Measurements from ENCODE around the gene TRIL. TPM values are rescaled to one million over a fixed set of nuclear protein-coding genes. Genes with fewer than 3 reads are reported as not detected.

TRIL gene
- total RNA-seq (1 to 10 TPM; 1.5 to 7.0 (median 3.2) TPM), polyA plus RNA-seq (1 to 10 TPM in 1 of 2 donors, under 1 TPM in 1; 0.53 to 1.8 TPM)
- long read RNA-seq, donor 1, full-length matches to known transcripts: 11 of 11 reads
- long read RNA-seq, donor 1, partial matches to known transcripts: 0 of 11 reads
- long read RNA-seq, donor 1, other reads (novel, unspliced or antisense): 0 of 11 reads
- long read RNA-seq, donor 2, full-length matches to known transcripts: 22 of 22 reads
- long read RNA-seq, donor 2, partial matches to known transcripts: 0 of 22 reads
- long read RNA-seq, donor 2, other reads (novel, unspliced or antisense): 0 of 22 reads
- long read RNA-seq, donor 3, full-length matches to known transcripts: 16 of 16 reads
- long read RNA-seq, donor 3, partial matches to known transcripts: 0 of 16 reads
- long read RNA-seq, donor 3, other reads (novel, unspliced or antisense): 0 of 16 reads

GRCh38 chr7:28958235-28958979, at the start of gene TRIL:
TRIL (minus strand) TSS chr7:28958330; CDS start chr7:28958046, 284 bp downstream.
- peaks cover 5 to 52% (median 37%) of the 10 kb centered on the region in 12 donors for H3K4me1 ChIP-seq
- WGBS, 4 donors: 7 to 12% (median 9%) methylated on average over 41 to 66 of the region's 66 CpGs
- peak within 1 kb of the TSS; percentile 42 to 73 (median 62) for H3K4me3 ChIP-seq
- peak; percentile 39 to 86 (median 64) for ATAC-seq
- no peaks in the 10 kb centered on the region for H3K36me3 ChIP-seq
- intact Hi-C loops (cut with DNase I): loop anchor here in 8 of 10 donors (5.0 to 10.0 kb wide), 4 partner anchors 46 to 146 kb away; no protein-coding TSS in a partner anchor
- H3K27ac ChIP-seq: peak within 1 kb of the TSS; percentile 35 to 79 (median 70)
- H3K27me3 ChIP-seq: peaks cover 0 to 48% (median 0%) of the 10 kb centered on the region in 9 donors
- DNase-seq: peak; percentile 87 to 94 (median 90)
- TF ChIP-seq, protein P1, sequence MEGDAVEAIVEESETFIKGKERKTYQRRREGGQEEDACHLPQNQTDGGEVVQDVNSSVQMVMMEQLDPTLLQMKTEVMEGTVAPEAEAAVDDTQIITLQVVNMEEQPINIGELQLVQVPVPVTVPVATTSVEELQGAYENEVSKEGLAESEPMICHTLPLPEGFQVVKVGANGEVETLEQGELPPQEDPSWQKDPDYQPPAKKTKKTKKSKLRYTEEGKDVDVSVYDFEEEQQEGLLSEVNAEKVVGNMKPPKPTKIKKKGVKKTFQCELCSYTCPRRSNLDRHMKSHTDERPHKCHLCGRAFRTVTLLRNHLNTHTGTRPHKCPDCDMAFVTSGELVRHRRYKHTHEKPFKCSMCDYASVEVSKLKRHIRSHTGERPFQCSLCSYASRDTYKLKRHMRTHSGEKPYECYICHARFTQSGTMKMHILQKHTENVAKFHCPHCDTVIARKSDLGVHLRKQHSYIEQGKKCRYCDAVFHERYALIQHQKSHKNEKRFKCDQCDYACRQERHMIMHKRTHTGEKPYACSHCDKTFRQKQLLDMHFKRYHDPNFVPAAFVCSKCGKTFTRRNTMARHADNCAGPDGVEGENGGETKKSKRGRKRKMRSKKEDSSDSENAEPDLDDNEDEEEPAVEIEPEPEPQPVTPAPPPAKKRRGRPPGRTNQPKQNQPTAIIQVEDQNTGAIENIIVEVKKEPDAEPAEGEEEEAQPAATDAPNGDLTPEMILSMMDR (IDR thresholded peaks at IDR 0.05): peak in 2 of 12 donors; percentile 3 to 8
- no peak for TF ChIP-seq POLR2A (IDR thresholded peaks at IDR 0.05)
- no peaks in the 10 kb centered on the region for H3K9me3 ChIP-seq

DNA sequence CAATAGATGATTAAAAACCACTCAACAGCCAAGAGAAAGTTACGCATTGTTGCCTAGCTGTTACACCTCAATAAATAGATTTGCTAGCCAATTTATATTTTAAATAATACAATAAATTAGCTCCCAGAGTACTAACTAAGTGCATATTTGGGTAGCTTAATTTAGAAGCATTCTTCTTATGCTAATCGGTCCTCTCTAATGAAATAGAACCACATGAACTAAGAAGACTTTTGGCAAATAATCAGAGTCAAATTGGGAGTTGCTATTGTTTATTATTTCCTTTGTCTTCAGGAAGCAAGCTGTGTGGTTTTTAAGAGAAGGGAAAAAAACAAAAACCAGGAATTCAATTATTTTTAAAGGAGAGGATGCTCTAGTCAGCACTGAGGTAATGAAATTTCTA, 49.0 kb upstream of the TRIL start:
- ATAC-seq: peak in 1 of 4 donors; percentile 36
- TF ChIP-seq, protein P1 (IDR thresholded peaks at IDR 0.05): no peak
- no peak for TF ChIP-seq POLR2A (IDR thresholded peaks at IDR 0.05)
- Histone ChIP-seq H3K36me3 (peaks cover 0 to 5% (median 0%) of the 10 kb centered on the region in 9 donors), H3K4me3 (no peak overlapping the region), H3K4me1 (peaks cover 0 to 41% (median 3%) of the 10 kb centered on the region in 12 donors), H3K27me3 (no peaks in the 10 kb centered on the region), H3K27ac (peak overlapping the region in 1 of 12 donors; percentile 9), H3K9me3 (no peaks in the 10 kb centered on the region)
- intact Hi-C loops (cut with DNase I): loop anchor here in 1 of 10 donors (10.0 kb wide), 1 partner anchor 52 kb away; the partner anchor contains the start of gene TRIL
- WGBS, 4 donors: 64 to 72% (median 67%) methylated on average over 2 of the region's 2 CpGs
- no peak for DNase-seq

- ATAC-seq: peak in 1 of 4 donors; percentile 34
- 65 to 84% (median 78%) methylated on average over 3 of the region's 3 CpGs for WGBS, 4 donors
Measured at GRCh38 chr7:29005829-29006228, 47.7 kb upstream of the TRIL start.

More at GRCh38 chr7:29005829-29006228, 47.7 kb upstream of the TRIL start:
- Histone ChIP-seq H3K4me3 (no peak overlapping the region), H3K4me1 (peaks cover 0 to 31% (median 3%) of the 10 kb centered on the region in 12 donors), H3K27ac (no peak overlapping the region), H3K27me3 (no peaks in the 10 kb centered on the region), H3K36me3 (peaks cover 0 to 1% (median 0%) of the 10 kb centered on the region in 9 donors), H3K9me3 (no peaks in the 10 kb centered on the region)
- no peak for DNase-seq
- TF ChIP-seq POLR2A (IDR thresholded peaks at IDR 0.05): no peak
- TF ChIP-seq, protein P1 (IDR thresholded peaks at IDR 0.05): no peak
- intact Hi-C loops (cut with DNase I): loop anchor here in 1 of 10 donors (10.0 kb wide), 1 partner anchor 51 kb away; the partner anchor contains the start of gene TRIL
